Uterus (tissue), 4 donors: ENCODE data around the gene ABAT. TPM values are rescaled to one million over a fixed set of nuclear protein-coding genes. Genes with fewer than 3 reads are reported as not detected.

Experiments
- DNase-seq, 2 donors: peaks; one replicate each; pipeline ENCODE4 v3.0.0-alpha.2; 2019 to 2020
- H3K27ac ChIP-seq, 2 donors: fragments of 200-600 bp; sonication (generic); 1 replicate in 1 of 2; 2 replicates in 1 of 2; pipeline ENCODE4 v1.5.1; 2016 to 2018
- H3K27me3 ChIP-seq, 2 donors: fragments of 200-600 bp; sonication (generic); one replicate each; pipeline ENCODE4 v1.5.1; 2018 to 2019; ENCODE audit warnings: control low read depth in 1 of 2
- H3K36me3 ChIP-seq, 2 donors: fragments of 200-600 bp; sonication (generic); one replicate each; pipeline ENCODE4 v1.5.1; 2019; ENCODE audit warnings: control low read depth in 1 of 2
- H3K4me1 ChIP-seq, 2 donors: fragments of 200-600 bp; sonication (generic); one replicate each; pipeline ENCODE4 v1.5.1; 2018 to 2019; ENCODE audit warnings: control low read depth in 1 of 2
- H3K4me3 ChIP-seq, 2 donors: fragments of 200-600 bp; sonication (generic); 1 replicate in 1 of 2; 2 replicates in 1 of 2; pipeline ENCODE4 v1.5.1; 2018 to 2019; ENCODE audit warnings: mild to moderate bottlenecking in 1 of 2
- H3K9me3 ChIP-seq, 2 donors: fragments of 200-600 bp; sonication (generic); one replicate each; pipeline ENCODE4 v1.5.1; 2019; ENCODE audit warnings: control low read depth in 1 of 2
- CTCF ChIP-seq, 4 experiments: fragments of 200-600 bp in 2 of 4; fragments of 450-650 bp in 2 of 4; sonication (generic) in 2 of 4; IDR thresholded peaks; one replicate each; pipeline ENCODE4 v1.5.1; 2016 to 2019; ENCODE audit warnings: antibody characterized with exemption in 4 of 4, mild to moderate bottlenecking in 2 of 4, moderate library complexity in 1 of 4
- POLR2A ChIP-seq, 2 donors: fragments of 450-650 bp; IDR thresholded peaks; one replicate each; pipeline ENCODE4 v1.6.1; 2016; ENCODE audit warnings: antibody characterized with exemption in 2 of 2, mild to moderate bottlenecking in 1 of 2, moderate library complexity in 1 of 2
- intact Hi-C: fragments of 100-400 bp; cut with DNase I; formaldehyde crosslinking; loops from one replicate; pipeline ENCODE4 v1.15.1; 2023; ENCODE audit warnings: low total_unique reads
- total RNA-seq, 4 donors: library from RNA; depleted of rRNA in 3 of 4; stranded (reverse); fragments of >200 nt in 3 of 4; gene quantifications; one replicate each; pipeline versions ENCODE4 v1.1.0 to v1.2.4, GENCODE V29; 2014 to 2023
- donor health status: DM: yes; HTN: yes; CAD: no.

The ABAT gene
- total RNA-seq, 4 donors from 2014 or later: 1.0 to 11.0 (median 6.7) TPM

GRCh38 chr16:8818504-8819270 lies 144.3 kb downstream of the ABAT start:
- TF ChIP-seq POLR2A (IDR thresholded peaks at IDR 0.05) (no peak), CTCF (IDR thresholded peaks at IDR 0.05) (no peak)
- Histone ChIP-seq H3K4me1 (no peaks in the 10 kb centered on the region), H3K4me3 (no peak overlapping the region), H3K27ac (no peak overlapping the region), H3K36me3 (no peaks in the 10 kb centered on the region), H3K27me3 (no peaks in the 10 kb centered on the region), H3K9me3 (no peaks in the 10 kb centered on the region)
- no peak for DNase-seq
- intact Hi-C loops: no loop called here

GRCh38 chr16:8819411-8820034 lies 145.1 kb downstream of the ABAT start:
- intact Hi-C loops: no loop called here

GRCh38 chr16:8822403-8822802 lies 148.0 kb downstream of the ABAT start:
- Histone ChIP-seq H3K9me3 (no peaks in the 10 kb centered on the region), H3K27me3 (no peaks in the 10 kb centered on the region), H3K36me3 (no peaks in the 10 kb centered on the region), H3K4me3 (no peak overlapping the region), H3K4me1 (no peaks in the 10 kb centered on the region), H3K27ac (no peak overlapping the region)
- DNase-seq: no peak
- intact Hi-C loops: no loop called here
- no peak for TF ChIP-seq CTCF (IDR thresholded peaks at IDR 0.05)
- TF ChIP-seq POLR2A (IDR thresholded peaks at IDR 0.05): no peak

More at GRCh38 chr16:8819411-8820034, 145.1 kb downstream of the ABAT start:
- no peak overlapping the region for H3K4me3 ChIP-seq
- no peaks in the 10 kb centered on the region for H3K36me3 ChIP-seq
- TF ChIP-seq POLR2A (IDR thresholded peaks at IDR 0.05) (no peak), CTCF (IDR thresholded peaks at IDR 0.05) (no peak)
- no peak overlapping the region for H3K27ac ChIP-seq
- DNase-seq: no peak
- no peaks in the 10 kb centered on the region for H3K9me3 ChIP-seq
- no peaks in the 10 kb centered on the region for H3K4me1 ChIP-seq
- H3K27me3 ChIP-seq: no peaks in the 10 kb centered on the region

- no peaks in the 10 kb centered on the region for H3K36me3 ChIP-seq
- intact Hi-C loops: no loop called here
- H3K27me3 ChIP-seq: no peaks in the 10 kb centered on the region
- H3K9me3 ChIP-seq: no peaks in the 10 kb centered on the region
- no peaks in the 10 kb centered on the region for H3K4me1 ChIP-seq
- H3K27ac ChIP-seq: no peak overlapping the region
- no peak overlapping the region for H3K4me3 ChIP-seq
- no peak for TF ChIP-seq POLR2A (IDR thresholded peaks at IDR 0.05)
- no peak for TF ChIP-seq CTCF (IDR thresholded peaks at IDR 0.05)
- no peak for DNase-seq
Measured at GRCh38 chr16:8826278-8826879, 152.0 kb downstream of the ABAT start.
